GM12878 (cell line): ENCODE measurements around the gene CDC42EP3. TPM values are rescaled to one million over a fixed set of nuclear protein-coding genes. Genes with fewer than 3 reads are reported as not detected.
A peak's percentile ranks its signal among the peaks of the same experiment; 100 is the strongest.

ENCODE experiments used
- ATAC-seq: fragments of 200-7000 bp; cut with Tn5 transposase; 3 replicates; pipeline ENCODE4 v1.9.1; 2020; ENCODE audit warnings: mild to moderate bottlenecking, moderate library complexity
- BruUV-seq: library from RNA; stranded (reverse); fragments of 400-500 nt; replicated peaks from 2 replicates; lab custom pipeline; 2021; lab: Mats Ljungman, UMichigan
- CTCF ChIA-PET: fragments of 300-600 bp; sonication (Branson Sonifier 250); formaldehyde crosslinking; extraction: SDS; loops from one replicate; lab custom pipeline; 2021; ENCODE audit warnings: inconsistent platforms; lab: Yijun Ruan, JAX
- POLR2A ChIA-PET: fragments of 350-600 bp; formaldehyde crosslinking; extraction: SDS; loops from one replicate; lab custom pipeline; 2021; ENCODE audit warnings: inconsistent platforms; lab: Charles Lee
- RAD21 ChIA-PET: fragments of 300-600 bp; sonication (Branson Sonifier 250); formaldehyde crosslinking; loops from one replicate; lab custom pipeline; 2023; ENCODE audit warnings: antibody characterized with exemption; ENCODE audit not compliant: unreplicated experiment; lab: Charles Lee
- SMC1A ChIA-PET: fragments of 300-600 bp; sonication (Branson Sonifier 250); formaldehyde crosslinking; loops from one replicate; lab custom pipeline; 2023; ENCODE audit not compliant: unreplicated experiment, uncharacterized antibody; lab: Charles Lee
- DNase-seq: peaks from one replicate; pipeline ENCODE4 v3.0.0-alpha.2; 2011; ENCODE audit warnings: low read depth, low spot score
- FAIRE-seq: peaks from 3 replicates; lab custom pipeline; 2011; peaks lifted over from hg19 to GRCh38; lab: Jason Lieb, UNC
- H2AFZ ChIP-seq: 2 replicates; pipeline ENCODE4 v1.6.0; 2011; ENCODE audit warnings: low read depth, low read length, control low read depth; ENCODE audit not compliant: control insufficient read depth
- H3K27ac ChIP-seq: 2 replicates; pipeline ENCODE4 v1.5.1; 2011; ENCODE audit warnings: control low read depth; ENCODE audit not compliant: control insufficient read depth, insufficient read depth
- H3K27me3 ChIP-seq, 2 experiments: replicated peaks in 1 of 2; 2 replicates each; pipeline versions ENCODE4 v1.6.0 to v1.6.1; 2011; ENCODE audit warnings: low read length in 1 of 2; ENCODE audit not compliant: control insufficient read depth in 2 of 2, insufficient read depth in 2 of 2
- H3K36me3 ChIP-seq, 2 experiments: 2 replicates each; pipeline ENCODE4 v1.5.1; 2011; ENCODE audit warnings: low read length in 1 of 2; ENCODE audit not compliant: control insufficient read depth in 2 of 2, insufficient read depth in 2 of 2
- H3K4me1 ChIP-seq: 2 replicates; pipeline ENCODE4 v1.6.1; 2011; ENCODE audit warnings: mild to moderate bottlenecking, low read length, moderate library complexity, mixed read lengths; ENCODE audit not compliant: control insufficient read depth, insufficient read depth
- H3K4me2 ChIP-seq: 2 replicates; pipeline ENCODE4 v1.6.0; 2011; ENCODE audit warnings: control low read depth; ENCODE audit not compliant: control insufficient read depth, insufficient read depth
- H3K4me3 ChIP-seq: fragments of 200-600 bp; sonication (generic); 2 replicates; pipeline ENCODE4 v1.5.1; 2016
- H3K79me2 ChIP-seq: 2 replicates; pipeline ENCODE4 v1.6.0; 2011; ENCODE audit warnings: low read length; ENCODE audit not compliant: control insufficient read depth, insufficient read depth
- H3K9ac ChIP-seq: 2 replicates; pipeline ENCODE4 v1.8.0; 2011; ENCODE audit warnings: low read length, control low read depth, mixed read lengths; ENCODE audit not compliant: control insufficient read depth, insufficient read depth
- H3K9me3 ChIP-seq: replicated peaks from 3 replicates; pipeline ENCODE4 v1.5.1; 2011; ENCODE audit warnings: mild to moderate bottlenecking, low read length; ENCODE audit not compliant: control insufficient read depth, insufficient read depth
- H4K20me1 ChIP-seq: 2 replicates; pipeline ENCODE4 v1.6.0; 2011; ENCODE audit not compliant: control insufficient read depth, insufficient read depth
- EGR1 ChIP-seq, 2 experiments: IDR thresholded peaks; 1 replicate in 1 of 2; 2 replicates in 1 of 2; pipeline ENCODE4 v1.6.1; 2011 to 2012; ENCODE audit warnings: low read depth in 2 of 2, low read length in 2 of 2, borderline replicate concordance in 1 of 2, mild to moderate bottlenecking in 1 of 2, moderate library complexity in 1 of 2
- WGBS: methylation state at CpG from one replicate; pipeline ENCODE4 v1.1.6; 2016; ENCODE audit warnings: low lambda C conversion rate; ENCODE audit not compliant: insufficient replicate concordance, insufficient coverage; ENCODE audit errors: missing lambda C conversion rate; 5-methylcytosine and 5-hydroxymethylcytosine counted together
- in situ Hi-C: fragments of 300-500 bp; cut with MboI; formaldehyde crosslinking; loops from 9 replicates; pipeline ENCODE4 v1.14.3; 2018; ENCODE audit warnings: mixed read lengths
- intact Hi-C: fragments of 100-400 bp; cut with micrococcal nuclease; formaldehyde crosslinking; loops from one replicate; pipeline ENCODE4 v1.14.2; 2022; ENCODE audit not compliant: unreplicated experiment
- polyA plus RNA-seq, 11 experiments: library from polyadenylated mRNA; depleted of rRNA in 4 of 11; unstranded in 6 of 11; stranded (reverse) in 5 of 11; fragments of >200 nt; fragmentation: Nextera tagmentation in 4 of 11; fragmentation: Illumina TruSeq in 1 of 11; extraction: Ambion mirVana in 4 of 11; extraction: Trizol in 1 of 11; gene quantifications; 1 replicate in 1 of 11; 2 replicates in 10 of 11; pipeline versions ENCODE4 v1.2.1 to v1.2.3, GENCODE V29; 2011 to 2016; ENCODE audit warnings: inconsistent platforms in 2 of 11, missing spikeins in 2 of 11, low read depth in 1 of 11
- total RNA-seq, 4 experiments: library from RNA; depleted of rRNA in 3 of 4; stranded (reverse); fragments of >200 nt in 3 of 4; fragmentation: Illumina TruSeq in 1 of 4; extraction: Trizol in 1 of 4; gene quantifications; 2 replicates each; pipeline versions ENCODE4 v1.2.1 to v1.2.3, GENCODE V29; 2013 to 2021
- TF ChIP-seq, protein P1 (sequence below): IDR thresholded peaks from 2 replicates; pipeline ENCODE4 v1.6.1; 2011; ENCODE audit warnings: borderline replicate concordance, low read depth, mild to moderate bottlenecking, moderate library complexity, low read length; ENCODE audit not compliant: insufficient read depth, poor library complexity, severe bottlenecking

The CDC42EP3 gene
- total and polyA plus RNA-seq, 10 of the 15 experiments (the other 5 are each of a cell fraction or from before 2014, with no cell fraction given) = 11.8 to 86.9 (median 52.9) TPM

DNA sequence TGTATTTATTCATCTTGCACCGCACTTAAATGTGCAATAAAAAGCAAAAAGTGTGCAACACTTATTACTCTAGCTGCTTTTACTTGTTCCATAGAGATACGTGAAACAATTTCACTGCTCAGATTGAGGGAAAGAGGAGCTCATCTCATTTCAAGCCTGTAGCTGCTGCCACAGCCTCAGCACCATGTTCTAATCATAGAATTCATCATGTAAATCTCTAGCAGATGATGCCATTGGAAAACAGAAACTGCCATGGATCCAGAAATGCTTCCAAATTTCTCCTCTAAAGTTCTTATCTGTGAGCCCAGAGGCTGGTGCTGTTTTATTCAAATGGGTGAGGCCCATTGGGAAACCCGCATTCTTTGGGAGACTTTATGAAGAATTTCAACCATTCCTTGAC lies 2.0 kb downstream of the CDC42EP3 start:
- DNase-seq (no peak), ATAC-seq (no peak), FAIRE-seq (no peak)
- 0 out of 2 replicates have a peak, but pooled peaks cover 3% of the 10 kb centered on the region for H3K4me1 ChIP-seq
- 0 out of 2 replicates have a peak, but pooled peaks cover 3% of the 10 kb centered on the region for H4K20me1 ChIP-seq
- peak overlapping the region; percentile 46 for H3K4me2 ChIP-seq
- no peak for TF ChIP-seq EGR1 (IDR thresholded peaks at IDR 0.05; ENCODE audit: borderline replicate concordance in 1 of 2, low read depth in 2 of 2, low read length in 2 of 2)
- TF ChIP-seq, protein P1, sequence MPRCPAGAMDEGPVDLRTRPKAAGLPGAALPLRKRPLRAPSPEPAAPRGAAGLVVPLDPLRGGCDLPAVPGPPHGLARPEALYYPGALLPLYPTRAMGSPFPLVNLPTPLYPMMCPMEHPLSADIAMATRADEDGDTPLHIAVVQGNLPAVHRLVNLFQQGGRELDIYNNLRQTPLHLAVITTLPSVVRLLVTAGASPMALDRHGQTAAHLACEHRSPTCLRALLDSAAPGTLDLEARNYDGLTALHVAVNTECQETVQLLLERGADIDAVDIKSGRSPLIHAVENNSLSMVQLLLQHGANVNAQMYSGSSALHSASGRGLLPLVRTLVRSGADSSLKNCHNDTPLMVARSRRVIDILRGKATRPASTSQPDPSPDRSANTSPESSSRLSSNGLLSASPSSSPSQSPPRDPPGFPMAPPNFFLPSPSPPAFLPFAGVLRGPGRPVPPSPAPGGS = peak; percentile 17
- ChIA-PET POLR2A (interaction anchor here (0.7 to 9.9 kb wide), 11 partner anchors 10 to 119 kb away, joined by 3 to 171 read pairs (median 4); no protein-coding TSS in a partner anchor), SMC1A (interaction anchor here (0.6 to 14.0 kb wide), 28 partner anchors 8 to 452 kb away, joined by 3 to 246 read pairs (median 5); no protein-coding TSS in a partner anchor), RAD21 (interaction anchor here (0.6 to 7.8 kb wide), 17 partner anchors 14 to 292 kb away, joined by 3 to 127 read pairs (median 4); no protein-coding TSS in a partner anchor), CTCF (interaction anchor here (0.7 to 3.2 kb wide), 13 partner anchors 8 to 254 kb away, joined by 3 to 15 read pairs (median 6); no protein-coding TSS in a partner anchor)
- peak overlapping the region; percentile 84 for H3K9ac ChIP-seq
- intact Hi-C loops (loop anchor here (2.0 to 5.0 kb wide), 2 partner anchors 47 to 163 kb away; no protein-coding TSS in a partner anchor), in situ Hi-C loops (loop anchor here (5.0 kb wide), 1 partner anchor 257 kb away; no protein-coding TSS in a partner anchor)
- no peaks in the 10 kb centered on the region for H3K27me3 ChIP-seq
- peak overlapping the region; percentile 77; the same call in 1 of the 2 replicates for H3K27ac ChIP-seq
- H3K79me2 ChIP-seq = peaks cover 76% of the 10 kb centered on the region
- peaks cover 2 to 13% of the 10 kb centered on the region in 2 experiments; a peak in 3 of 4 replicates for H3K36me3 ChIP-seq
- peak overlapping the region; percentile 82 for H3K4me3 ChIP-seq
- 29% methylated on average over 3 of the region's 3 CpGs for WGBS
- no TSS peak for BruUV-seq
- H2AFZ ChIP-seq = no peak overlapping the region
- H3K9me3 ChIP-seq = no peaks in the 10 kb centered on the region
